Bronchial epithelial cell (primary cell): Measurements from ENCODE around the gene TGFBR1. TPM values are rescaled to one million over a fixed set of nuclear protein-coding genes. Genes with fewer than 3 reads are reported as not detected.

Experiments used
- DNase-seq: peaks from one replicate; pipeline ENCODE4 v3.0.0-alpha.2; 2010; ENCODE audit warnings: low read depth
- FAIRE-seq: peaks from 2 replicates; lab custom pipeline; 2011; peaks lifted over from hg19 to GRCh38; lab: Jason Lieb, UNC
- H3K27me3 ChIP-seq: 2 replicates; pipeline ENCODE4 v1.5.1; 2011; ENCODE audit warnings: low read length; ENCODE audit not compliant: control insufficient read depth, insufficient read depth
- H3K36me3 ChIP-seq: 2 replicates; pipeline ENCODE4 v1.5.1; 2011; ENCODE audit warnings: low read length; ENCODE audit not compliant: control insufficient read depth, insufficient read depth
- H3K4me3 ChIP-seq: 2 replicates; pipeline ENCODE4 v1.5.1; 2011; ENCODE audit warnings: mild to moderate bottlenecking, low read depth, low read length, control low read depth
- total RNA-seq: library from RNA; depleted of rRNA; stranded (reverse); fragments of >200 nt; gene quantifications from 2 replicates; pipeline ENCODE4 v1.2.1, GENCODE V29; 2014
- TF ChIP-seq, protein P1 (sequence below): IDR thresholded peaks from 2 replicates; pipeline ENCODE4 v1.5.1; 2011; ENCODE audit warnings: mild to moderate bottlenecking, moderate library complexity, low read length, control low read depth, inconsistent platforms; ENCODE audit not compliant: insufficient read depth, severe bottlenecking

Gene TGFBR1
- total RNA-seq, 1 donor from 2014 or later, result 110 TPM

DNA sequence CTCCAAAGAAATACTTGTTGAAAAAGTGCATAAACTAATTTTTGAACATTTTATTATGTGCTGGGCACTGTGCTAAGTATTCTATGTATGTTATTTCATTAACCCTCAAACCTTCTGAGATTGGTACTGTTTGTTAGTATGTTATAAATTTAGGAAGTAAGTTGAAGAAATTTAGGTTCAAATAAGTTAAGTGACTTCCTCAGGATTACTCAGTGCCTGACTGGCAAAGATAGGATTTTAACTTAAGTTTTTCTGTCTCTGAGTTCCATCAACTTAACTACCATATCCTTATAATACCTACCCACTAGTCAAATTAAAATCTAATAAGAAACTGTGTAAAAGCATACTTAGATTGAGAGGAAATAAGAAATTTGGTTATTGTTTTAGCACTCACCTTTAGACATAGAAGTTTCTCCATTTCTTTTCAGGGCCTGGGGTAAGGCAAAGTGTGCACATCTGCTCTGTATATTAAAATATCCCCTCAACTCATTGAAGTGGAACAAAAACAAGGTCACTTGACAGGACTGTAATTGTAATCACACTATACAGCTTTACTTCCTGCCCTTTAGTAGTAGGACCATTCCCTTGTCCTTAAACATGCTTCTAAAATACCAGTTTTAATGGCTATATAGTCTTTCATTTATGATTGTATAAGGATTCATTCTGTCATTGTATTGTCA lies 15.2 kb downstream of the TGFBR1 start:
- FAIRE-seq (no peak), DNase-seq (no peak)
- no peak overlapping the region for H3K4me3 ChIP-seq
- H3K36me3 ChIP-seq, result no peaks in the 10 kb centered on the region
- TF ChIP-seq, protein P1, sequence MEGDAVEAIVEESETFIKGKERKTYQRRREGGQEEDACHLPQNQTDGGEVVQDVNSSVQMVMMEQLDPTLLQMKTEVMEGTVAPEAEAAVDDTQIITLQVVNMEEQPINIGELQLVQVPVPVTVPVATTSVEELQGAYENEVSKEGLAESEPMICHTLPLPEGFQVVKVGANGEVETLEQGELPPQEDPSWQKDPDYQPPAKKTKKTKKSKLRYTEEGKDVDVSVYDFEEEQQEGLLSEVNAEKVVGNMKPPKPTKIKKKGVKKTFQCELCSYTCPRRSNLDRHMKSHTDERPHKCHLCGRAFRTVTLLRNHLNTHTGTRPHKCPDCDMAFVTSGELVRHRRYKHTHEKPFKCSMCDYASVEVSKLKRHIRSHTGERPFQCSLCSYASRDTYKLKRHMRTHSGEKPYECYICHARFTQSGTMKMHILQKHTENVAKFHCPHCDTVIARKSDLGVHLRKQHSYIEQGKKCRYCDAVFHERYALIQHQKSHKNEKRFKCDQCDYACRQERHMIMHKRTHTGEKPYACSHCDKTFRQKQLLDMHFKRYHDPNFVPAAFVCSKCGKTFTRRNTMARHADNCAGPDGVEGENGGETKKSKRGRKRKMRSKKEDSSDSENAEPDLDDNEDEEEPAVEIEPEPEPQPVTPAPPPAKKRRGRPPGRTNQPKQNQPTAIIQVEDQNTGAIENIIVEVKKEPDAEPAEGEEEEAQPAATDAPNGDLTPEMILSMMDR, result no peak
- no peaks in the 10 kb centered on the region for H3K27me3 ChIP-seq

DNA sequence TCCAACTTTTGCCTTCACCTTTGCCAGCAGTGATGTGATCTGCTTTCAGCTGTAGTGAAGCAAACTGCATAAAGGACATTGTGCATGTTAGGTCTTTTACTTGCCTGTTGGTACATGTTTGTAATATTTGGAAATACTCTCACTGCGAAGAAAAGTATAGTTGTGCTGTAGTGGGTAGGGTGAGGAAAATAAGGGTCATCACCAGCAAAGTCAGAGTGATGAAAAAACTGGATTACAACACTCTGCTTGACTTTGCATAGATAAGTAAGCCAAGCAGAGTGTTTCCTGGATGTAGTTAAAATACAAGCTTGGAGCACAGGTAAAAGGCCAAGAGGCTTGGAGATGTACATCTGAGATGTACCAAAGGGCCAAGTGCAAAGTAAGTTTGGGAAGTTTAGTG lies 16.7 kb downstream of the TGFBR1 start:
- Histone ChIP-seq H3K27me3 (no peaks in the 10 kb centered on the region), H3K36me3 (no peaks in the 10 kb centered on the region), H3K4me3 (no peak overlapping the region)
- DNase-seq, result peak; percentile 92
- TF ChIP-seq, protein P1, result no peak
- FAIRE-seq, result no peak

DNA sequence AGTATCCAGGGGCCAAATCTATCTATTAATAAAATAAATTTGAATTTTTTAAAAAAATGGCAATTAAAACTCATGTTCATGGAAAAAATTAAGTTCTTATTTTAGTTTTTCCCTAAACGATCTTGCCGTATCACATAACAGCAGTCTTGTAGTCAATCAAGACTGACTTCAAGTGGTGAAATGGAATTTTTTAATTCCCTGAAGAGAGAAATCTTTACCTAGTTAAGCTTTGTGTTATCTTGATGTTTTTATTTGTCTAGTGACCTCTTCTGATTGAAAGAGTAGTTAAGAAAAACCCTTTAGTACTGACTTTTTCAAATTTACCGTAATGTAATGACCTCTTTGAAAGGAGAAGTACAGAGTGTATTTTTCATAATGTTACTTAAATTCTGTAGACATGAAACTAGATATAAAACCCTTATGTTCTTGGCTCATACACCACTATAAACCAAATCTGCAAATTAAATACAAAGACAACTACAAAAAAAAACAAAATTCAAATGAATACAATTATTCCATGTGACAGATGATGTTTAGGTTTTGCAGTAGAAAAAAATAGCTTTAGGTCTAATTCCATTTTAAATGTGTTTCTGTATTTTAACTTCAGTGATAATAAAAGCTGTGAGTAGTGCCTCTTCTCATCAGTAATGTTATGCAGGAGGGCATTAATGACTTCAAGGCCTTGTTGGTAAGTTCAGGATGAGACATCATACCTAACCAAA lies 19.8 kb downstream of the TGFBR1 start:
- no peak overlapping the region for H3K4me3 ChIP-seq
- H3K27me3 ChIP-seq, result no peaks in the 10 kb centered on the region
- H3K36me3 ChIP-seq, result no peaks in the 10 kb centered on the region
- no peak for FAIRE-seq
- DNase-seq, result no peak
- TF ChIP-seq, protein P1, result no peak

DNA sequence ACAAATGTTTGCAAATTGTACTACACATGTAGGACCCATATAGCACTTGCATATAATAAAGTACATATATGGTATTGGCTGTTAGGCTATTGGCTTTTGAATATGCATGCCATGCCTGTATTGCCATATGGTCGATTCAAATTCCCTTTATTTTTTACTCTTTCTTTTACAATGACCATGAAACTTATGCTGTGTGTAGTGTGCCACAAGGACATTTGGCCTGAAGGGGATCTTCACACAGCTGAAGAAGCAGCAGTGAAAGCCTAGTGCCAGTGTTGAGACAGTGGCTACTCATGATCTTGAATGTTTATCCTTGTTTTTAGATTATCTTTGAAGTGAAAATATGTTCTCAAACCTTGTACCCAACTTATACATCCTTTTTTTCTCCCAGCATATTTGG lies 20.5 kb downstream of the TGFBR1 start:
- Histone ChIP-seq H3K27me3 (no peaks in the 10 kb centered on the region), H3K36me3 (peaks cover 1% of the 10 kb centered on the region), H3K4me3 (no peak overlapping the region)
- no peak for FAIRE-seq
- TF ChIP-seq, protein P1, result no peak
- no peak for DNase-seq

DNA sequence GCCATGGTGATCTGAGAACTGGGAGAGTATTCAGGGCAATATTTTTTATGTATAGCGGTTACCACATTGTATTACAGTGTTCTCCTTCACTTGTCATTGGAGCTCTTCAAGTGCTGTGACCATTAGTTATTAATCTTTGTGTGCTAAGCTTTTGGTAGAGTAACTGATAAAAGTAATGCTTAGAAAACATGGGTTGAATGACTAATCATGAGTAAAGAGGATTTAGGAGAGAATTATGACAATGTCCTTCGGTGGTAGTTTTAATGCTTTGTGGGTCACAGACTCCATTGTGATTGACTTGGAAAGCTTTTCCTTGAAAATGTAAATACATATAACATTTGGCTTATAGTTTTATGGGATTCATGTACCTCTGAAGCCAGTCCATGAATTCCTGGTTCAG lies 21.4 kb downstream of the TGFBR1 start:
- H3K4me3 ChIP-seq, result no peak overlapping the region
- no peaks in the 10 kb centered on the region for H3K27me3 ChIP-seq
- H3K36me3 ChIP-seq, result peaks cover 1% of the 10 kb centered on the region
- DNase-seq, result peak; percentile 80
- no peak for FAIRE-seq
- TF ChIP-seq, protein P1, result no peak
